ENCODE data around the gene SDHB.

SDHB gene

DNA sequence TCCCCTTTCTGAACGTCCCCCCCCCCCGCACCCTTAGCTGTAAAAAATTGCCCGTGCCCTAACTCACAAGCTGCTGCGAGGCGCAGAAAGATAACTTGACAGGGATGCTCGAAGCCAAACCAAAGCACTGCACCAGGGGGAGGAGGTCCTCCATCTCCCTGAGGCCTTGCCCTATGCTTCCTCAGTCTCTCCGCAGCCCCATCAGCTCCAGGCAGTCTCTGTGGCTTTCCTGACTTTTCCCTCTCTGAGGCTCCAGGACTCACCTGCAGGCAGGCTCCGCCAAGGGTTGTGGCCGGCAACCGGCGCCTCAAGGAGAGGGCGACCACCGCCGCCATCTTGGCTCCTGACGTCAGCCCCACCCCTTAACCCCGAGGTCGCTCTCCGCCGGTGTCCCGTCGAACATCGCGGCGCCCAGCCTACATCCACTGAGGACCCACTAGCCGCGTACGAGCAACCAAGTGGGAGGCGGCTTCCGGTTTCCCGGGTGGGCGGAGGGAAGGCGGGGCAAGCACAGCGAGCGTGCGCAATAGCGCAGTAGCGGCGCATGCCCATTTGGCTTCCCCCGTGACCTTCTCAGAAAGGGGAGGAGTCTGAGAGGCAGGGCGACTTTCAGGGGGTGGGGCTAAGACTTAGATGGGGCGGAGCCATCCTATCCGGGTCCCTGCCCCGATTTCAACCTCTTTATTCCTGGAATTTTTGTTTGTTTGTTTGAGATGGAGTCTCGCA is at the start of gene SDHB:
TSS of gene SDHB (minus strand) at position 348 of the 726 bp plus-strand sequence. CDS start at position 335, 13 bp downstream.
- no peaks in the 10 kb centered on the region for H3K27me3 ChIP-seq (ENCODE audit: insufficient read depth, low read length, poor library complexity, severe bottlenecking)
- peaks cover 38% of the 10 kb centered on the region for H3K79me2 ChIP-seq (ENCODE audit: insufficient read depth, low read length)
- TF ChIP-seq, protein P1, sequence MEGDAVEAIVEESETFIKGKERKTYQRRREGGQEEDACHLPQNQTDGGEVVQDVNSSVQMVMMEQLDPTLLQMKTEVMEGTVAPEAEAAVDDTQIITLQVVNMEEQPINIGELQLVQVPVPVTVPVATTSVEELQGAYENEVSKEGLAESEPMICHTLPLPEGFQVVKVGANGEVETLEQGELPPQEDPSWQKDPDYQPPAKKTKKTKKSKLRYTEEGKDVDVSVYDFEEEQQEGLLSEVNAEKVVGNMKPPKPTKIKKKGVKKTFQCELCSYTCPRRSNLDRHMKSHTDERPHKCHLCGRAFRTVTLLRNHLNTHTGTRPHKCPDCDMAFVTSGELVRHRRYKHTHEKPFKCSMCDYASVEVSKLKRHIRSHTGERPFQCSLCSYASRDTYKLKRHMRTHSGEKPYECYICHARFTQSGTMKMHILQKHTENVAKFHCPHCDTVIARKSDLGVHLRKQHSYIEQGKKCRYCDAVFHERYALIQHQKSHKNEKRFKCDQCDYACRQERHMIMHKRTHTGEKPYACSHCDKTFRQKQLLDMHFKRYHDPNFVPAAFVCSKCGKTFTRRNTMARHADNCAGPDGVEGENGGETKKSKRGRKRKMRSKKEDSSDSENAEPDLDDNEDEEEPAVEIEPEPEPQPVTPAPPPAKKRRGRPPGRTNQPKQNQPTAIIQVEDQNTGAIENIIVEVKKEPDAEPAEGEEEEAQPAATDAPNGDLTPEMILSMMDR (conservative IDR thresholded peaks at IDR 0.05; ENCODE audit: low read length) = no peak
- TF ChIP-seq EZH2phosphoT487 (IDR thresholded peaks at IDR 0.05; ENCODE audit: borderline replicate concordance) = no peak
- no peaks in the 10 kb centered on the region for H3K9me3 ChIP-seq (ENCODE audit: insufficient read depth, low read depth, low read length)
- no peaks in the 10 kb centered on the region for H3F3A ChIP-seq (ENCODE audit: low read depth)
- peaks cover 12% of the 10 kb centered on the region for H3K4me1 ChIP-seq (ENCODE audit: insufficient read depth, low read length, poor library complexity, severe bottlenecking)
- peak within 1 kb of the TSS; percentile 96 for H3K4me3 ChIP-seq (ENCODE audit: low read length, poor library complexity, severe bottlenecking)
- peak within 1 kb of the TSS; percentile 18; the same call in 1 of the 2 replicates for H2AFZ ChIP-seq (ENCODE audit: low read length)
- no peaks in the 10 kb centered on the region for H4K20me1 ChIP-seq (ENCODE audit: insufficient read depth, low read length, poor library complexity, severe bottlenecking)
- peak within 1 kb of the TSS; percentile 94 for H3K4me2 ChIP-seq (ENCODE audit: low read depth, low read length, poor library complexity, severe bottlenecking)
- H3K36me3 ChIP-seq (ENCODE audit: insufficient read depth, low read length) = peaks cover 5% of the 10 kb centered on the region; the same call in 1 of the 2 replicates
- H3K9ac ChIP-seq (ENCODE audit: low read depth, low read length, poor library complexity, severe bottlenecking) = peak within 1 kb of the TSS; percentile 84
- H3K9me2 ChIP-seq (replicated peaks; ENCODE audit: low read depth, low read length) = no peaks in the 10 kb centered on the region

DNA sequence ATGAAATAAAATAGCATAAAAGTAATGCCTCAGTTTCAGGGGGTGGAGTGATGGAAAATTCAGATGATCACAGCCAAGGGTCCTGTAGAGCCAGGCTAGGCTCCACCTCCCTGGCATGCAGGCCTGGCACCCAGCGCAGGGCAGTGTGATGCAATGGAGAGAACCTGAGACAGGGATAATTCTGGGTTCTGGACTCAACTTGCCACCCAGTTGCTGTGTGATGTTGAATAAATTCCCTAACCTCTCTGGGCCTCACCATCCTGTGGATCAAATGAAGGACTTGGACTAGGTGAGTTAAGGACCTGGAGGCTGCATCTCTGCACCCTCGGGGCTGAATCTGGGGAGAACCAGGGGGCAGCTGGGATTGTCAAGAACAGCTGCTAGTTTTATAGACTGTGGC is 48.4 kb upstream of the SDHB start:
- Histone ChIP-seq H3K9me3 (ENCODE audit: insufficient read depth, low read depth, low read length) (no peaks in the 10 kb centered on the region), H3K4me2 (ENCODE audit: low read depth, low read length, poor library complexity, severe bottlenecking) (no peak overlapping the region), H2AFZ (ENCODE audit: low read length) (no peak overlapping the region), H3K4me1 (ENCODE audit: insufficient read depth, low read length, poor library complexity, severe bottlenecking) (no peaks in the 10 kb centered on the region), H4K20me1 (ENCODE audit: insufficient read depth, low read length, poor library complexity, severe bottlenecking) (no peaks in the 10 kb centered on the region), H3K9ac (ENCODE audit: low read depth, low read length, poor library complexity, severe bottlenecking) (no peak overlapping the region), H3K4me3 (ENCODE audit: low read length, poor library complexity, severe bottlenecking) (no peak overlapping the region), H3F3A (ENCODE audit: low read depth) (no peaks in the 10 kb centered on the region), H3K27me3 (ENCODE audit: insufficient read depth, low read length, poor library complexity, severe bottlenecking) (no peaks in the 10 kb centered on the region), H3K79me2 (ENCODE audit: insufficient read depth, low read length) (no peaks in the 10 kb centered on the region), H3K9me2 (replicated peaks; ENCODE audit: low read depth, low read length) (no peaks in the 10 kb centered on the region), H3K36me3 (ENCODE audit: insufficient read depth, low read length) (no peaks in the 10 kb centered on the region)
- TF ChIP-seq, protein P1 (conservative IDR thresholded peaks at IDR 0.05; ENCODE audit: low read length) = no peak
- no peak for TF ChIP-seq EZH2phosphoT487 (IDR thresholded peaks at IDR 0.05; ENCODE audit: borderline replicate concordance)

DNA sequence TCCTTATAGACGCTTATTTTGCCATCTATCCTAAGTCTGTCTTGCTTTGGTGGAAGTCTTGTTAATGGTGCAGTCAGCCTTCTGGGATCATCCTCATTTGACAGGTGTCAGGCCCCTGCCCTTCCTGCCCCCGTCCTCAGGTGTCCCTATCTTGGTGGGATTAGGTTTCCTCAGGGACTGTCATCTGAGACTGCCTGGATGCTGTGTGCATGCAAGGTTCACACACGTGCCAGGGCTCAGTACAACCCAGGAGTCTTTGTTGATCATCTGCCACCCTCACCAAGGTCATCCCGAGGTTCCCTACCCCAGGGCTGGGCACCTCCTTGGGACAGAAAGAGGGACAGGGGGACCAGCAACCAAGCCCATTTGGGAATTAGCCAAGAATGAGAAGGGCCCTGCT is 47.4 kb upstream of the SDHB start:
- no peak overlapping the region for H3K4me3 ChIP-seq (ENCODE audit: low read length, poor library complexity, severe bottlenecking)
- no peaks in the 10 kb centered on the region for H4K20me1 ChIP-seq (ENCODE audit: insufficient read depth, low read length, poor library complexity, severe bottlenecking)
- TF ChIP-seq, protein P1 (conservative IDR thresholded peaks at IDR 0.05; ENCODE audit: low read length) = no peak
- TF ChIP-seq EZH2phosphoT487 (IDR thresholded peaks at IDR 0.05; ENCODE audit: borderline replicate concordance) = no peak
- H3K9ac ChIP-seq (ENCODE audit: low read depth, low read length, poor library complexity, severe bottlenecking) = no peak overlapping the region
- no peaks in the 10 kb centered on the region for H3K9me2 ChIP-seq (replicated peaks; ENCODE audit: low read depth, low read length)
- no peaks in the 10 kb centered on the region for H3K4me1 ChIP-seq (ENCODE audit: insufficient read depth, low read length, poor library complexity, severe bottlenecking)
- no peaks in the 10 kb centered on the region for H3F3A ChIP-seq (ENCODE audit: low read depth)
- no peaks in the 10 kb centered on the region for H3K36me3 ChIP-seq (ENCODE audit: insufficient read depth, low read length)
- H3K9me3 ChIP-seq (ENCODE audit: insufficient read depth, low read depth, low read length) = no peaks in the 10 kb centered on the region
- H3K79me2 ChIP-seq (ENCODE audit: insufficient read depth, low read length) = no peaks in the 10 kb centered on the region
- no peaks in the 10 kb centered on the region for H3K27me3 ChIP-seq (ENCODE audit: insufficient read depth, low read length, poor library complexity, severe bottlenecking)
- H2AFZ ChIP-seq (ENCODE audit: low read length) = no peak overlapping the region
- H3K4me2 ChIP-seq (ENCODE audit: low read depth, low read length, poor library complexity, severe bottlenecking) = no peak overlapping the region
